HG03039 (cell line): ENCODE measurements around the gene CD6.

Source experiments
- ATAC-seq: cut with Tn5 transposase; IDR thresholded peaks from one replicate; pipeline ENCODE4 v1.9.1; 2021; ENCODE audit warnings: mild to moderate bottlenecking, moderate library complexity; ENCODE audit not compliant: unreplicated experiment

The CD6 gene

GRCh38 chr11:60934790-60935605 lies 36.5 kb upstream of the CD6 start:
- ATAC-seq: no peak

GRCh38 chr11:60935676-60936442 lies 35.6 kb upstream of the CD6 start:
- ATAC-seq: no peak

GRCh38 chr11:60936467-60937143 lies 34.9 kb upstream of the CD6 start:
- no peak for ATAC-seq

GRCh38 chr11:60937144-60937527 lies 34.3 kb upstream of the CD6 start:
- ATAC-seq: no peak

GRCh38 chr11:60937811-60938210 lies 33.7 kb upstream of the CD6 start:
- ATAC-seq: no peak

- ATAC-seq: no peak
Measured at GRCh38 chr11:60938500-60938899, 33.0 kb upstream of the CD6 start.

- ATAC-seq: no peak
Measured at GRCh38 chr11:60939301-60939700, 32.2 kb upstream of the CD6 start.

- ATAC-seq: no peak
Measured at GRCh38 chr11:60939855-60940254, 31.6 kb upstream of the CD6 start.

- no peak for ATAC-seq
Measured at GRCh38 chr11:60941371-60942119, 29.9 kb upstream of the CD6 start.

- no peak for ATAC-seq
Measured at GRCh38 chr11:60942219-60942618, 29.3 kb upstream of the CD6 start.

GRCh38 chr11:60942970-60943565 lies 28.4 kb upstream of the CD6 start:
- no peak for ATAC-seq

GRCh38 chr11:60944490-60945294 lies 26.8 kb upstream of the CD6 start:
- ATAC-seq: no peak

- ATAC-seq: no peak
Measured at GRCh38 chr11:60945295-60945667, 26.2 kb upstream of the CD6 start.

- ATAC-seq: no peak
Measured at GRCh38 chr11:60946601-60947264, 24.7 kb upstream of the CD6 start.

- ATAC-seq: no peak
Measured at GRCh38 chr11:60947700-60948099, 23.8 kb upstream of the CD6 start.

- ATAC-seq: no peak
Measured at GRCh38 chr11:60948250-60948649, 23.2 kb upstream of the CD6 start.

GRCh38 chr11:60950024-60950423 lies 21.5 kb upstream of the CD6 start:
- ATAC-seq: no peak

GRCh38 chr11:60950933-60951605 lies 20.4 kb upstream of the CD6 start:
- ATAC-seq: no peak

- no peak for ATAC-seq
Measured at GRCh38 chr11:60951606-60951903, 19.9 kb upstream of the CD6 start.
